Uterus (tissue), 2 donors: ENCODE measurements around the gene SLC23A2.

ENCODE experiments used
- POLR2A ChIP-seq, 2 donors: fragments of 450-650 bp; IDR thresholded peaks; one replicate each; pipeline ENCODE4 v1.6.1; 2016; ENCODE audit warnings: antibody characterized with exemption in 2 of 2, mild to moderate bottlenecking in 1 of 2, moderate library complexity in 1 of 2
- TF ChIP-seq, protein P1 (sequence below), 4 experiments: fragments of 200-600 bp in 2 of 4; fragments of 450-650 bp in 2 of 4; sonication (generic) in 2 of 4; IDR thresholded peaks; one replicate each; pipeline ENCODE4 v1.5.1; 2016 to 2019; ENCODE audit warnings: antibody characterized with exemption in 4 of 4, mild to moderate bottlenecking in 2 of 4, moderate library complexity in 1 of 4

- TF ChIP-seq POLR2A (IDR thresholded peaks at IDR 0.05): no peak
- TF ChIP-seq, protein P1, sequence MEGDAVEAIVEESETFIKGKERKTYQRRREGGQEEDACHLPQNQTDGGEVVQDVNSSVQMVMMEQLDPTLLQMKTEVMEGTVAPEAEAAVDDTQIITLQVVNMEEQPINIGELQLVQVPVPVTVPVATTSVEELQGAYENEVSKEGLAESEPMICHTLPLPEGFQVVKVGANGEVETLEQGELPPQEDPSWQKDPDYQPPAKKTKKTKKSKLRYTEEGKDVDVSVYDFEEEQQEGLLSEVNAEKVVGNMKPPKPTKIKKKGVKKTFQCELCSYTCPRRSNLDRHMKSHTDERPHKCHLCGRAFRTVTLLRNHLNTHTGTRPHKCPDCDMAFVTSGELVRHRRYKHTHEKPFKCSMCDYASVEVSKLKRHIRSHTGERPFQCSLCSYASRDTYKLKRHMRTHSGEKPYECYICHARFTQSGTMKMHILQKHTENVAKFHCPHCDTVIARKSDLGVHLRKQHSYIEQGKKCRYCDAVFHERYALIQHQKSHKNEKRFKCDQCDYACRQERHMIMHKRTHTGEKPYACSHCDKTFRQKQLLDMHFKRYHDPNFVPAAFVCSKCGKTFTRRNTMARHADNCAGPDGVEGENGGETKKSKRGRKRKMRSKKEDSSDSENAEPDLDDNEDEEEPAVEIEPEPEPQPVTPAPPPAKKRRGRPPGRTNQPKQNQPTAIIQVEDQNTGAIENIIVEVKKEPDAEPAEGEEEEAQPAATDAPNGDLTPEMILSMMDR (IDR thresholded peaks at IDR 0.05): peak; percentile 72 to 80 (median 79)
These were observed 45.0 kb downstream of the SLC23A2 start for GRCh38 chr20:4956200-4956810.
